Hematopoietic multipotent progenitor cell treated with erythropoietin and hydrocortisone succinate and interleukin-3 and kit ligand, for 6 days (in vitro differentiated cells): ENCODE data around the gene CDK5R2.

Experiments used
- DNase-seq: peaks from one replicate; pipeline ENCODE4 v3.0.0-alpha.2; 2015

The CDK5R2 gene

DNA sequence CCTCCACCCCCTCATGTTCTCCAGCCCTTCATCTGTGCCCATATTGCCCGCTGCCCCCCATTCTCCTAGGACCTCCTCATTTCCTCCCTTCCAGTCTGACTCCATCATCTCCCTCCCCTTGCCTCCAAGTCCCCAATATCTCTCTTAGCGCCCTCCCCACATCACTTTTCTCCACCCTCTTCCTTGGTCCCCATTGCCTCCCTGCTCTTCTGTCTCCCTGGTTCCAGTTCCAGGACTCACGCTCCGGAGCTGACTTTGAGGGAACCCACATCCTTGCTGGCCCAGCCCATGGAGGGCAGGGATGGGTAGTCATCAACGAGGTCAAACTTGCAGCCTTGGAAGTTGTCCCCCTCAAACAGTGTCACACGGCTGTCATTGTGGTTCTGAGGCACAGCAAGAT, 31.1 kb downstream of the CDK5R2 start:
- DNase-seq = no peak

DNA sequence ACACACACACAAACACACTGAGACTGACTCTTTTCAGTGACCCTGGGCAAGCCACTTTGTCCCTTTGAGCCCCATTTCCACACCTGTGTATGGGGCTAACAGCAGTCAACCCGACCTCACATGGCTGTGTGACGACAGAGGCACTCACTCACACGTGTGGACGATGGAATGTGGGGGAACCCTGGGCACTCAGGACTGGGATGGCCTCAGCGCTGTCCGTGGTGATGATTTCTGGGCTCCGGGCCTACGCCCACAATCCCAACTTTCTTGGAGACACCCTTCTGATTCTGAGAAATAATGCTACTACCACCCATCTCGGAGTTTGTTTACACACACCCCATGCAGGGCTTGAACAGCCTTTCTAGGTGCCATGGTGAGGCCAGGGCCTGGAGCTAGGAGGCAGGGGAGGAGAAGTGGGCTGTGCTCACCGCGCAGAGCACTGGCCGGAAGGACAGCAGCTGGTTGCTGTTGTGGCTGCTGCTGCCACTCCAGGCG, 32.3 kb downstream of the CDK5R2 start:
- no peak for DNase-seq

DNA sequence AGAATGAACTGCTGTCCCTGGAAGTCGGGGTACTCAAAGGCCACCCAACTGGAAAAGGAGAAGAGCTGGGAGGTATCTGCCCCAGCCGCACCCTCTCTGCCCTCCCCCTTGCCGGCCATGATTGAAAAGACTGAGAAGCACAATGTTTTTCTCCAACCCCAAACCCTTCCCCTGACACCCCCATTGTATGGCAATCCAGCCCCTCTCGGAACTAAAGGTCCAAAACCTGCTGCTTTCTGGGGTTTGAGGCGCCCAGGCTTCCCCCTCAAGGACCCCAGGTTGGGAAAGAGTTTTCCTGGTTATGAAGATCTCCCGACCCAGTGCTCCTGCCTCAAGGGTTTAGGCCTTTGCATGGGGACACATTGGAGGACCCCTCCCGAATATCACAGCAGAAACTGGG, 32.7 kb downstream of the CDK5R2 start:
- no peak for DNase-seq

DNA sequence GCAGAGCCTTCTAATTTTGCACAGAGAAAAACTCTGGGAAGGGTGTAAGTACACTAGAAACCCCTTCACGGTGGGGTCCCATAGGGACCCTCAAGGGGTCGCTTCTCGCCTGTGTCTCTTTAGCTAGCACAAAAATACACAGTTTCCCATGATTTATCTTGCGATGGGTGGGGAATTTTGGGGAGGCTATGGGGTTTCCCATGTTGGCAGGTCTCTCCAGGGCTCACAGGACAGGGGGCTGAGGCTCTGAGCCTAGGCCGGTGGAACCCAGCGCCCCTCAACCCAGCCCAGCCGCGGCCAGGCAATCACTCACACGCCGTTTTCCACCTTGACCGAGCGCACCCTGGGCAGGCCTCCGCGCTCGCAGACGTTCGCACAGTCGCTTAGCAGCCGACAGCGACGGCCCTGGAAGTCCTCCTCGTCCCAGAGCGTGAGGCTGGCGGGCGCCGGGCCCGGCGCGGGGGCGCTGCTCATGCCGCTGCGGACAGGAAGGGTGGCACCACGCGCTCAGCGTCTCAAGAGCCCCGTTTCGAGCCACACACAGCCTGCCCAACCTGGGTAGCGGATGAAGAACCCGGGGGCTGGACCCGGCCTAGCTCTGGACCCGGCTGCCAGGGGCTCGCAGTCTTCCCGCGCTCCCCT, 33.4 kb downstream of the CDK5R2 start:
- no peak for DNase-seq

DNA sequence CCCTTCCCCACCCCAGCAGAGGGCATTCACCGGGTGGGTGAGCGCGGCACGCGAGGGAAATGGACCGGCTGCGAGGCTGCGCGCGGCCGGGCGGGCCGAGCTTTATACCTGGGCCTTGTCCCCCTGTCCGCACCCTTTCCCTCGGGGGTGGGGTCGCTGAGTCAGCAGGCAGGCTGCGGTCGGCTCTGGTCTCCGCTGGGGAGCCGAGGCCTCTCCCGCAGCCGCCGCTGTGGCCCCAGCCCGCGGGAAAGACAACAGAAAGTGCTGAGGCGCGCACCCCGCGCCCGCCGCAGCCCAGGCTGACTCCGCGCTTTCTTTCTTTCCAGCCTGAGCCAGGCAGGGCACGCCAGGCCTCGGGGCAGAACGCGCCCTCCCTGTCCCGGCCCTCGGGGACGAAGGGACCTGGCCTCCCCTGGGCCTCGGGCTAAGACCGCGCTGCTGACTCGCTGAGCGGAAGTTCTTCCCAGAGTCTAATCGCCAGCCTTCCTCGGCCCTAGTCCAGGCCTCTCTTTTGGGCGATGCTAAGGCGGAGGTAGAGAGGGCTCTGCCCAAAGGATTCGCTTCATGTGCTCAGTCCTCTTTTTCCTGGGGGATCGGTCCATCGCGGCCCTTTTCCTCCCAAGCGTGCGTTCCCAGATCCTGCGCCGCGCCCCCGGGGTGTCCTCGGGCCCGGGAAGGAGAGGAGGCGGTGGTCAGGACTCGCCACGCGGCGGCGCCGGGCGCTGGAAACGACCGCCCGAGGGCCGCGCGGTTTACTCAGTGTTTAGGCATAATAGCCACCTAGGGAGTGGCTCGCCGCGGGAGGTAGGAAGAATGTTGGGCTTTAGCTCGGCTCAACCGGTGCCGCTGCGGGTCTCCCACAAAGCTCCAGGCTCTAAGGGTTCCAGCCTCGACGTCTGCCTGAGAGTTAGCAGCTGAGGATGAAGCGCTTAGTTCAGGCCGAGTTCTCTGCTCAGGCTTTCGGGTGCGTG, 34.2 kb downstream of the CDK5R2 start, which contains the start of gene CRYBA2:
TSS of gene CRYBA2 (minus strand) at position 78 of the 971 bp plus-strand sequence. CDS start 246 bp downstream, outside the sequence.
- DNase-seq = no peak

DNA sequence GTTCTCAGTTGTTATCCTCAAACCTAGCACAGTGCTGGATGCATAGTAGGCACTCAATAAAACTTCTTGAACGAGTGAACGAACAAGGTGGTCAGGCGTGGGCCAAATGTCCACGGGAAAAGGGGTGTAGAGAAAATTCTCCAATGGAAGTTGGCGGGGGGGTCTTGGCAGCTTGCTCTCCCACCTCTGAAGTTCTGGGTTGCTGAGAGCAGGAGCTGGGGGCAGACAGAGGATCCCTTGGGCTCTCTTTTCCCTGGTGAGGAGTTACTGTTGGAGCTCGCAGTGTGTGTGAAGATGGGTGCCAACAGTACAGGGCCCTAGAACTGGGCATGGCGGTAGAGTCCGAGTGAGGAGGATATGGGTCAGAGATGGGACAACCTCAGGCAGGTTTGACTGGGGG, 36.1 kb downstream of the CDK5R2 start:
- no peak for DNase-seq

DNA sequence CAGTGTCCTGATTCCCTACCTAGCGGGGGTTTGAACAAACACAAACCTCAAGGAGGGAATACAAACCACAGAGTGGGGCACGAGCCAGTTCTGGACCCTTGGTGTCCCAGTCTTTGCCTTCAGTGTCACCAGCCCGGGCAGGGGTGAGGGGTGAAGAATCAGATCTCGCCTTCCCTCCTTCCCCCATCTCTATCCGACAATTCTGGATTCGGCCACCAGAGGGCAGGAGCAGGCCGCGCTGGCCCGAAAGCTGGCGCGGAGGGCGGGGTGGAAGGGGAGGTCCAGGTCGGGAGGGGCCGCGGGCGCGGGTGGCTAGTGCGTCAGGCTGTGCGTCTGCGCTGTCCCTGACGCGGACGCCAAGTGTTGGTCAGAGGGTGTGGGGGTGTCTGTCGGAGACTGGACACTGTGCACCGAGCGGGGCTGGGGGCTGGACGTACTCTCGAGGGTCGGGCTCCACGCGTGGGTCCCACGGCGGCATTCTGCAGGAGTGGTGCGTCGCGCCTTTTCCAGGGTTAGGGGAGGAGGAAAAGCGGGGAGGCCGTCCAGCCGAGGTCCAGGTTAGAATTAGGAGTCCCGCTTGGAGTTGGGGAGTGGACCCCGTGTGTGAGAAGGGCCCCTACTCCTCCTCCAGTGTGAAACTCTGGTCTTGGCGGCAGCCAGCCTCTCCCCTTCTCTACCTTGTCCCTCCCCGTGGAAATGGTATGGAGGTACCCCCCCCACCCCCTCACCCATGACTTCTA, 36.7 kb downstream of the CDK5R2 start:
- peak; percentile 88 for DNase-seq

DNA sequence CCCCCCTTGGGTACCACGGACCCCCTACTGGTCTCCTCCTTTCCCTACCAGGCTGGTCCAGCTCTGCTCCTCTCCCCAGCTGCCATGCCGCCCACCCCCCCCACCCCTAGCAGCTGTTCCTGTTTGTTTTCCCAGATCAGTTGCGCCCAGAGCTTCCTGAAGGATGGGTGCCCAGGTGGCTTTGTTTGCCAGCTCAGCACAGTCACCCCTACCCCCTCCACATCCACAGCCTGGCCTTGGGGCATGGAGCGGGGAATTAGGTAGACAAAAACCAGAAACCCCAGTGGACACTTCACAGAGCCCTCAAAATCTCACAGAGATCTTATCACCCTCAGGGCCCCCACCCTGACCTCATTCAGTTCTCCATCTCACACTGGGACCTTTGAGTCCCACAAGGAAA, 37.5 kb downstream of the CDK5R2 start:
- DNase-seq = no peak

DNA sequence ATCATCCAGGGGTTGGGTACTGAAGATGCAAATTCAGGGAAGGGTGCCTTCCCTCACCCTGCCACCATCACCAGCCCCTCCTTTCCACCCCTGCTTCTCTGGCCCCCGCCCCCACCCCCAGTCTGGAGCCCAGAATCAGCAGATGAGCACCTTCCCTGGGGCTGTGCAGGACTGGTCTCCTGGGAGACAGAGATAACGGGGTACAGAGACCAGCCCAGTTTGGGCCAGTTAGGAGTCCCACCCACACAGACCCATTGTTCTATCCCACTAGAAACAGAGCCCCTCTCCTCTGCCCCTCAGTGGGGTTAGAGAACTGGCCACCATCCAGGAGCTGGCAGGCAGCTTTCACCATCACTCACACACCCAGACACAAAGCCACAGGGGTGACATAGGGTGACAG, 38.3 kb downstream of the CDK5R2 start:
- peak; percentile 60 for DNase-seq

DNA sequence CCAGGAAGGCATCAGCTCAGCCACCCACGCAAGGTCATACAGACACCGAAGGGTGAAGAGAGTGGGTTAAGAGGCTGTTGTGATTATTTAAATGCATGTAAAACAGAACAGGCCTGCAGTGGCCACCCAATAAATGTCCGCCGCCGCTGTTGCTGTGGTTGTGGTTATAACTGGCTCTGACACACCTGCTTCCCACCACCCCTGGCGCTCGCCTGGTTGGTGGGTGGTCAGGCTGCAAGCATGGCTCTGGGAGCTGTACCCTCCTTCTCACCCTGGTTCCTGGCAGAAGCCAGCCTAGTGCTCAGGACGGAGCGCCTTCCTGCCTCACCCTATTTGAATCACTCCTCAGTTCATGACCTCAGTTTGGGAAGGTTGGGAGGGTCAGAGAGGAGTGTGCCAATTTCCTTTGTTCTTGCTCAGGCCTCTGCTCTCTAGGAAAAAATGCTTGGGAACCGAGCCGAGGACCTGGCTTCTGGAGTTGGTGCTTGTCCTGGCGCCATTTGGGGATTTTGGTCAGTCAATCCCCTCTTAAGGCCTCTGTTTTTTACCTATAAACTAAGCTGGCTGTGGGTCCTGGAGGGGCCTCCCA, 39.0 kb downstream of the CDK5R2 start:
- no peak for DNase-seq

DNA sequence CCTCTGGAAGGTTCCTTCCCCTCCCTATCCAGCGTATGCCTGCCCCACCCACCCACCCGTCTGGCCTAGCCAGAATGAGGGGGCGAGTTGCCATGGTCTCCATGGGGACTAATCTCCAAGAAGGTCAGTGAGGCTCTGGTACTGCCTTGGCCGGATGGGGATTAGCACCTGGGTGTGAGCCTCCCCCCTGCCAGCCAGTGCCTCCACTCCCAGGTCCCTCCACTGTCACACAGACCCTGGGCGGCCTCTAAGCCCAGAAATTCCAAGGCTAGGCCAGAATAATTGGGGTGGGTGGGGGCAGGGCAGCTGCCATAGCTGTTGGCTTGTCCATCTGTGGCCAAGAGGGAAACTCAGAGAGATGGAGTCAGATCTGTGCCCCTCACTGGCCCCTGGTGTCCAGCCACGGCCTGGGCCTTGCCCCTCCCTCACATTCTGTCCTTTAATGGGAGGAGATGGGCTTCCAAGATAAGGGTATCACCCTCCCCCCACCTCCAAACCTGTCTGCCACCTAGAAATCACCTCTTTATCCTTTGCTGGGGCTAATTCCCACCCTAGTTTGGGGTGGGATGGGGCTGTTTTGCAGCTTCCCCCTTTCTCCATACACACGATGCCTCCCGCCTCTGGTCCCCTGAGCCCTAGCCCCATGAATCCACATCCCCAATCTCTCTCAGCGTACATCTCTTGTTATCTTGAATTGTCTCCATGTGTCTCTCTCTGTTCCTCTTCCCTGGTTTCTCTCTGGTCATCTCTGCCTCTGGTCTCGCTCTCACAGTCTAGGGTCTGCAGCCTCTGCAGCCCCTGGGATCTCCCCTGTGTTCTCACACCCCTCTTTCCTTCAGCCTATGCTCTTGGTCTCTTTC, 39.8 kb downstream of the CDK5R2 start:
- no peak for DNase-seq

DNA sequence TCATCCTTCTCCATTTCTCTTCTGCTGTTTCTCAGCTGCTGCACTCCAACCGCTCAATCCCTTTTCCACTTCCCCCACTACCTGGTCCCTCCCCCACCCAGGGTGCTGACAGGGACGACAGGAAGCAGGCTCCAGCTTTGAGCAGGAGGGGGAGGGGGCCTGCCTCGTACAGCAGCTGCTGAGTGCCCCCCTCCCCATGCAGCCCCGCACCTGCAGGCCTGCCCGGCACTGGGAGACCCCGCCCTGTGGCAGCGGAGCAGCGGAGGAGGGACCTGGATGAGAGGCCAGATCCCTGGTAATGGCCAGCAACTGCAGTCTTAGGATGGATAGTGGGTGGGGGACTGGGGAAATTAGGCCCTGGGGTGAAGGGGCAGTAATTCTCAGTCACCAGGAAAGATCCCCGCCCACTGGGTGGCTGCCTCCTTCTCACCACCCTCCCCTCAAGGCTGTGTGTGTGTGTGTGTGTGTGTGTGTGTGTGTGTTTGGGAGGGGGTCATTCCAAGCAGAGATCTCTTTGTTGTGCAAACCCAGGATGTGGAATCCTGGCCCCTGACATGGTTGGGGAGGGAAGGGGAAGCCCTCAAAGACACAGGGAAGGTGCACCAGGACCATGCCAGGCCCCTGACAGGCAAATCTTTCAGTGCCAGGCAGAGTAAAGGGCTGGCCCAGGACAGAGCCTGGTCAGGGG, 40.6 kb downstream of the CDK5R2 start:
- DNase-seq = no peak

DNA sequence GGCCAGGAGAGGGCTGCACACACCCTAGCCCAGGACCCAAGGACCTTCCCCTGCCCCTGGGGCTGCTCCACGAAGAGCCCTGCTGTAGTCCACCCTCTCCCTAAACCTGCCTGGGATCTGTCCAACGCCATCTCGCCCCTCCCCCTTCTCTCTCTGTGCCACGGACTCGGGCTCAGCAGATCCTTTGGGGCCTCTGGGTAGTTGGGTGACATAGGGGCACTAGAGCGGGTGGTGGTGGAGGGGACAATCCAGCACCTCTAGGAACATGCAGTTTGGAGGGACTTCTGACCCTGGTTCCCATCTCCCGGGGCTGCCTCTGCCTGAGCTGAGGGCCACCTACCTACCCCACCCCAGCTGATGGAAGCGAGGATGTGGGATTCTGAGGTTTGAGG, 41.1 kb downstream of the CDK5R2 start:
- no peak for DNase-seq

DNA sequence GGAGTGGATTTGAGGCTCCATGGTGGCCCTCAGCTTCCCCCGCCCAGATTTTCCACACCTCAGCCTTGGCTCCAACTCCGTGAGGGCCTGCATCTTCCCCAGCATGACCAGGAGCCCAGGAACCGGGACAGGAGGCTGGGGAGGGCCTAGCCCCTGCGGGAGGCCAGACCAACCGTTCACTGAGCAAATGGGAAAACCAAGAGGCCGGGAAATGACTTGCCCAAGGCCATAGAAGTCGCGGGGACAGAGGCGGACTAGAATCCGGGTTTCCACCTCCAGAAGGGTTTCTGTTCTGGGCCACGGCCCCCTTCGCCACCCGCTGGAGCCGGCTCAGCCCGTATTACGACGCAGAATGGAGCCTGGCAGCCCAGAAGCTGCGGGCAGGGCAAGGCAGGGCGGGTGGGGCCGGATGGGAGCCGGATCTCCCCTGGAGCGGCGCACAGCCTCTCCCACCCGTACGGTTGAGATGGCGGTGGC, 41.7 kb downstream of the CDK5R2 start:
- DNase-seq = no peak

DNA sequence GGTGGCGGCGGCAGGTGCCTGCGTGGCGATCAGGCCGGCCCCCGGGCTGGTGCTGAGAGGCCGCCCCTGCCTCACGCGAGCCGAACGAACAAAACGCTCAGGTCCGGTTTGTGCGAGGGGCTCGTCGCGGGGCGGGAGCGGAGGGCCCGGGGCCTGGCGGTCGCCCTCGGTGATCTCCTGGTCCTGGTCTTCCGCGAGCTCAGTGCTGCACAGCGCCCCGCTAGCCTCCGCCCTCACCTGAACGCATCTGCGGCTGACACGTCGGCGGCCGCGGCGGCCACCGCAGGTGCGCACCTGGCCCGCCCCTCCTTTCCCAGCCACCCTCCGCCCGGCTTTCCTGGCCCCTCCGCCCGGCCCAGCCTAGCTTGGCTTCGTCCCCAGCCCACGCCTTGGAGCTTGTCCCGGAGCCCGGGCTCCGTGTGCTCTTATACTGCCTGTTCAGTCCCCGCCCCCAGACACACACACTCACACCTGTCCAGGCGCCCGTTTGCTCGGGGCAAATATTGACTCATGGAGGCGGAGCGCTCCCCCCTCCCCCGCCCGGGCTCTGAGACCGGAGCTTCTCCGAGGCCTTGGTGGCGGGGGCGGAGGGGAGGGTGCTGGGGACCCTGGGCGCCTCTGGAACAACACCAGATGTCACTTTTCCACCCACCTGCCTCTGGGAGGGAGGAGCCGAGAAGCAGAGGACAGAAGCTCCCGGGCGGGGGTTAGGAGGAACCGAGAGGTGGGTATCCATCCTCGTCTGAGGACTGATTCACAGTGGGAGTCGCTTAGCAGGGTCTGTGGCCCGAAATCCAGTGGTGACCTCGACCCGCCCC, 42.3 kb downstream of the CDK5R2 start:
- DNase-seq = no peak

DNA sequence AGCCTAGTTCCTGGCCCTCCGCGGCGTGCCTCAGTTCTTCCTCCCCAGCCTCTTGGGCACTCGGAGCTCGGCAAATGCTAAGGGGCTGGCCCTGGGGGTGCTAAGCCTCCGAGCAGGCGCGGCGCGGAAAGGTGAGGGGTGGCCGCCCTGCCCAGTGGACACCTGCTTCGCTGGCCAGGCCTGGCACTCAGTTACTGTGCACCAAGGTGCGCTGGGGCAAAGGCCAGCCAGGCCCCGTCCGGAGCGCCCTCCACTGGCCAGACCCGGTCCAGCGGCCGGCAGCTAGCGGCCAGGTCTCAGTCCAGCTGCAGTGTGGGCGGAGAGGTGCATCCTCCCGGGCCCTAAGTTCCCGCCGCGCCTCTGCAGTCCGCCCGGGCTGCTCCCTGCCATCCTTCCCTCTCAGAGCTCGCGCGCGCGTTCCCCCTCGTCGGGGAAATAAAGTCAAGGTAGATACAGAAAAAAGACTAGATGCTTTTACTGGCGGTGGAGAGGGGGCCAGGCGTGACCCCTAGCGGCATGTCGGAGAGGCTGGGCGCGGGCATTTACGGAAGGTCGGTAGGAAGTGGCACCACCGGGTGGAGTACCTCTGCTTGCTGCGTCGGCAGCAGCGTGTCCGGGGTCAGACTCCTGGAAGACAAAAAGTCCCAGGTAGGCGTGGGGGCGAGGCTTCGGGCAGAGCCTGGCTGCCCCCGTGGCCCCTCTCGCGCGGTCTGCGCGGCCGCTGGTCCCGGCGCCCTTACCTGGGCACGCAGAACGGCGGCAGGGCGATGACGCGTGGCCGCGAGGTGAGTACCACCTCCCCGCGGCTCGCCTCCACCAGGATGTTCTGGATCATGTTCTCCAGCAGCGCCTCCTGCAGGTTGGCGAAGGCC, 43.2 kb downstream of the CDK5R2 start:
- DNase-seq = peak; percentile 63

DNA sequence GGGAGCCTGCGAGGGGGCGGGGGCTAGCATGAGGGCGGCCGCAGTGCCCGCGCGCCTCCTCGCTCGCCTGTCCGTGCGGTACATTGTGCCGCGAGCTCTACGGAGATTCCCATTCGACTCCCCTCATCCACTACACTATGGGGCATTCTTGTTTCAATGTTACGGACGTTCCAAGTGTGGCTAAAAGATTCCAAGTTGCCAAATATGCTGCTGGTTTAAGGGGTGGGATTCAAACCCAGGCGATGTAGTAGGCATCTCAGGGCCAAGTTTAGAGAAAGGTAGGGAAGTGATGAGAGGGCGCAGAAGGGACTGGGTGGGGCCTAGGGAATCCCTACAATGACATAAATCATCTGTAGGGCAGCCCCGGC, 43.8 kb downstream of the CDK5R2 start:
- no peak for DNase-seq

DNA sequence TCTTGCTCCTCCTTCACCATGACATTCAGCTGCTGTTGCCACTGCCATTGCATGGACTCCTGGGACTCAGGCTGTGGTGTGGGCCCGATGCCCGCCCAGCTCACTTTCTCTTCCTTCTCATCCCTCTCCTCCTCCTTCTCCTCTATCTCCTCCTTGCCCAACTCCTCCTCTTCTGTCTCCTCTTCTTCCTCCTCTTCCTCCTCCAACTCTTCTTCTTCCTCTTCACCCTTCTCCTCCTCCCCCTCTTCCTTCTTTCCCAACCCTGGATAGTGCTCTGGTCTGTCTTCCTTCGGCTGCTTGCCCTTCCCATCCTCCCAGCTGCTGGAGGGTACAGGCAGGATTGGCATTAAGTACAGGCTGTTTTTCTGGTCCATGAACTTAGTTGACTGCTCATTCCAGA, 44.5 kb downstream of the CDK5R2 start:
- no peak for DNase-seq

DNA sequence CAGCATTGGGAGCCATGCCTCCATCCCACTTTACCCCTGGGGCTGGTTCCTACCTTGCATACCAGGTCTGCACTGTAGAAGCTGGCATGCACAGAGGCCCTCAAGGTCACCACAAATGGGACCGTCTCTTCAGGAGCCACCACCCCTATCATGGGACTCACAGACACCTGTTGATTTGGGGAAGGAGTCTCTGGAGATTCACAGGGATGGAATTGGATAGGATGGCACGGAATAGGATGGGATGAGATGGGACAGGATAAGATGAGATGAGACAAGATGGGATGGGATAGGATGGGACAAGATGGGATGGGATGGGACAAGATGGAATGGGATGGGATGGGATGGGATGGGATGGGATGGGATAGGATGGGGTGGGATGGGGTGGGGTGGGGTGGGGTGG, 49.8 kb downstream of the CDK5R2 start:
- no peak for DNase-seq
